K562 (cell line): ENCODE measurements around the gene PRKG1. TPM values are rescaled to one million over a fixed set of nuclear protein-coding genes. Genes with fewer than 3 reads are reported as not detected.

Experiments used
- ARID3A ChIP-seq: IDR thresholded peaks from 2 replicates; pipeline ENCODE4 v1.6.1; 2012; ENCODE audit warnings: low read depth, low read length, improper control_type of control experiment, borderline replicate concordance
- GTF2E2 ChIP-seq: fragments of 200-800 bp; sonication (Bioruptor generic); IDR thresholded peaks from 2 replicates; pipeline ENCODE4 v1.6.1; 2016; ENCODE audit warnings: missing genetic modification characterization, missing compliant biosample characterization
- MYNN ChIP-seq, 2 experiments: sonication (generic); formaldehyde crosslinking in 1 of 2; IDR thresholded peaks; 2 replicates each; pipeline versions ENCODE4 v1.5.0 to v1.6.1; 2016 to 2020; ENCODE audit warnings: antibody characterized with exemption in 1 of 2, missing genetic modification reagents in 1 of 2
- PHF20 ChIP-seq: fragments of 450-650 bp; IDR thresholded peaks from 2 replicates; pipeline ENCODE4 v1.6.1; 2018; ENCODE audit not compliant: partially characterized antibody
- ZMIZ1 ChIP-seq, 2 experiments: fragments of 150-350 bp in 1 of 2; IDR thresholded peaks; 2 replicates each; pipeline ENCODE4 v1.6.1; 2012 to 2016; ENCODE audit warnings: low read depth in 2 of 2, low read length in 2 of 2, mild to moderate bottlenecking in 1 of 2, moderate library complexity in 1 of 2
- polyA plus RNA-seq, 8 experiments: library from polyadenylated mRNA; depleted of rRNA in 4 of 8; stranded (reverse) in 5 of 8; unstranded in 3 of 8; fragments of >200 nt; fragmentation: Nextera tagmentation in 2 of 8; fragmentation: Illumina TruSeq in 1 of 8; extraction: Ambion mirVana in 2 of 8; extraction: Trizol in 1 of 8; gene quantifications; 2 replicates each; pipeline versions ENCODE4 v1.2.1 to v1.2.3, GENCODE V29; 2011 to 2014; ENCODE audit warnings: inconsistent platforms in 1 of 8, missing spikeins in 1 of 8
- total RNA-seq, 7 experiments: library from RNA; depleted of rRNA in 6 of 7; stranded (reverse); fragments of >200 nt in 6 of 7; fragmentation: Illumina TruSeq in 2 of 7; extraction: Trizol in 2 of 7; gene quantifications; 2 replicates each; pipeline versions ENCODE4 v1.2.1 to v1.2.3, GENCODE V29; 2011 to 2021; ENCODE audit warnings: low replicate concordance in 1 of 7
- TF ChIP-seq, protein P1 (sequence below): fragments of 250-450 bp; sonication (Bioruptor Pico); IDR thresholded peaks from 2 replicates; pipeline ENCODE4 v1.5.0; 2021; ENCODE audit warnings: mild to moderate bottlenecking, borderline replicate concordance
- TF ChIP-seq, protein P2 (sequence below): sonication (generic); IDR thresholded peaks from 2 replicates; pipeline ENCODE4 v1.6.1; 2016

PRKG1 gene
- total and polyA plus RNA-seq, 9 of the 15 experiments (the other 6 are each of a cell fraction or from before 2014, with no cell fraction given), result 0.22 TPM; not detected in 8

DNA sequence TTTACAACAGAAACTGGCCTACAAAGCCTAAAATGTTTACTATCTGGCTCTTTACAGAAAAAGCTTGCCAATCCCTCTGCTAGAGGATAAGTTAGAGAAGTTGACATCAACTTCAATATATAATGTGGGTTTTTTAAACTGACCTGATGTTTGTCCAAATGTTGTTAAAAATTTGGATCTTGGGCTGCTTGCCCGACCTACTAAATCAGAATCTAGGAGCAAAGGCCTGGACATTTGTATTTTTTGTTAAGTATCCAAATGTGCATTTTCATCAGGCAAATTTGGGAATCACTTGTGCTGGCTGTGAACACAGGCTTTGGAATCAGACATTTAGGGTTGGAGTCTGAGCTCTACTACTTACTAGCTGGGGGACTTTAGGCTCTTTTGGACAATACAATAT lies 877.8 kb downstream of the PRKG1 start (continued):
- TF ChIP-seq ZMIZ1 (IDR thresholded peaks at IDR 0.05; ENCODE audit: low read depth in 2 of 2, low read length in 2 of 2), result no peak
- TF ChIP-seq, protein P1, sequence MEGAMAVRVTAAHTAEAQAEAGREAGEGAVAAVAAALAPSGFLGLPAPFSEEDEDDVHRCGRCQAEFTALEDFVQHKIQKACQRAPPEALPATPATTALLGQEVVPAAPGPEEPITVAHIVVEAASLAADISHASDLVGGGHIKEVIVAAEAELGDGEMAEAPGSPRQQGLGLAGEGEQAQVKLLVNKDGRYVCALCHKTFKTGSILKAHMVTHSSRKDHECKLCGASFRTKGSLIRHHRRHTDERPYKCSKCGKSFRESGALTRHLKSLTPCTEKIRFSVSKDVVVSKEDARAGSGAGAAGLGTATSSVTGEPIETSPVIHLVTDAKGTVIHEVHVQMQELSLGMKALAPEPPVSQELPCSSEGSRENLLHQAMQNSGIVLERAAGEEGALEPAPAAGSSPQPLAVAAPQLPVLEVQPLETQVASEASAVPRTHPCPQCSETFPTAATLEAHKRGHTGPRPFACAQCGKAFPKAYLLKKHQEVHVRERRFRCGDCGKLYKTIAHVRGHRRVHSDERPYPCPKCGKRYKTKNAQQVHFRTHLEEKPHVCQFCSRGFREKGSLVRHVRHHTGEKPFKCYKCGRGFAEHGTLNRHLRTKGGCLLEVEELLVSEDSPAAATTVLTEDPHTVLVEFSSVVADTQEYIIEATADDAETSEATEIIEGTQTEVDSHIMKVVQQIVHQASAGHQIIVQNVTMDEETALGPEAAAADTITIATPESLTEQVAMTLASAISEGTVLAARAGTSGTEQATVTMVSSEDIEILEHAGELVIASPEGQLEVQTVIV (CRISPR knock-in tag), result no peak
- TF ChIP-seq PHF20, result no peak
- TF ChIP-seq GTF2E2 (tag), result no peak
- TF ChIP-seq ARID3A, result no peak
- no peak for TF ChIP-seq MYNN (IDR thresholded peaks at IDR 0.05)
- no peak for TF ChIP-seq MYNN (CRISPR knock-in tag; IDR thresholded peaks at IDR 0.05)
- TF ChIP-seq, protein P2, sequence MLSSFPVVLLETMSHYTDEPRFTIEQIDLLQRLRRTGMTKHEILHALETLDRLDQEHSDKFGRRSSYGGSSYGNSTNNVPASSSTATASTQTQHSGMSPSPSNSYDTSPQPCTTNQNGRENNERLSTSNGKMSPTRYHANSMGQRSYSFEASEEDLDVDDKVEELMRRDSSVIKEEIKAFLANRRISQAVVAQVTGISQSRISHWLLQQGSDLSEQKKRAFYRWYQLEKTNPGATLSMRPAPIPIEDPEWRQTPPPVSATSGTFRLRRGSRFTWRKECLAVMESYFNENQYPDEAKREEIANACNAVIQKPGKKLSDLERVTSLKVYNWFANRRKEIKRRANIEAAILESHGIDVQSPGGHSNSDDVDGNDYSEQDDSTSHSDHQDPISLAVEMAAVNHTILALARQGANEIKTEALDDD, result no peak
